HG02943 (cell line): ENCODE data around the gene CNTNAP2.

Experiments
- ATAC-seq: cut with Tn5 transposase; IDR thresholded peaks from one replicate; pipeline ENCODE4 v1.9.1; 2021; ENCODE audit warnings: mild to moderate bottlenecking, low read depth, moderate library complexity; ENCODE audit not compliant: unreplicated experiment

Gene CNTNAP2

DNA sequence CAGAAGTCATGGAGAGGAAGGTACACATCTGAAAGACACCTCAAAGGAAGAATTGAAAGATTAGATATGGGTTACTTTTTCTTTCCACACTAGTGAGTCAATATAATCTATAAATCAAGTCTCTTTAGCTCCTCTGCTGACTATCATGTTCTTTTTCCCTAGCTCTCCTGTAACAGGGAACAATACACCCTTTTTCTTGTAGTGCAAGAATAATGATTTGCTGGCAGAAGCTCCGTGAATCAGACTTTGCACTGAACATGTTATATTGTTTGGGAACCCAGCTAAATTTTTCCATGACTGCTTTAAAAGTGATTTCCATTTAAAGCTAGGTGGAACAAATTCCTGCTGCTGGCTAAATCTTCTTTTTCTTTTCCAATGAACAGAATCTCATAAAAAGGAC is 1717.4 kb downstream of the CNTNAP2 start:
- ATAC-seq, result no peak

DNA sequence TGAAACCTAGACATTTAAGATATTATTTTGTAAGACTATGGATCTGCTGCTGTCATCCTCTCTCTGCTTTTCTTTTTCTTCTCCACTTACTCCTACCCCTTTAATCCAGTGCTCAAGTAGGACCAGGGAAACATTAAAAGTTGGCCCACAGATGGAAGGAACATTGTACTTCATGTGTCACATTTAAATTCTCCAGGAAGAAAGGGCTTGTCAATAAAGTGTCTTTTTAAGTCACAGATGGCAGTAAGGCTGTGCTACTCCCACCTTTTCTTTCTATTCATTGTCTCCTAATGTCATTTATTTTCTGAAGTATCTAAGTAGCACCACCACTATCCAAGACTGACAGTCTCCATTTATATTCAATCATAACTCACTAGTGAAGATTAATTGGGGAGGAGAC is 1736.2 kb downstream of the CNTNAP2 start:
- no peak for ATAC-seq

DNA sequence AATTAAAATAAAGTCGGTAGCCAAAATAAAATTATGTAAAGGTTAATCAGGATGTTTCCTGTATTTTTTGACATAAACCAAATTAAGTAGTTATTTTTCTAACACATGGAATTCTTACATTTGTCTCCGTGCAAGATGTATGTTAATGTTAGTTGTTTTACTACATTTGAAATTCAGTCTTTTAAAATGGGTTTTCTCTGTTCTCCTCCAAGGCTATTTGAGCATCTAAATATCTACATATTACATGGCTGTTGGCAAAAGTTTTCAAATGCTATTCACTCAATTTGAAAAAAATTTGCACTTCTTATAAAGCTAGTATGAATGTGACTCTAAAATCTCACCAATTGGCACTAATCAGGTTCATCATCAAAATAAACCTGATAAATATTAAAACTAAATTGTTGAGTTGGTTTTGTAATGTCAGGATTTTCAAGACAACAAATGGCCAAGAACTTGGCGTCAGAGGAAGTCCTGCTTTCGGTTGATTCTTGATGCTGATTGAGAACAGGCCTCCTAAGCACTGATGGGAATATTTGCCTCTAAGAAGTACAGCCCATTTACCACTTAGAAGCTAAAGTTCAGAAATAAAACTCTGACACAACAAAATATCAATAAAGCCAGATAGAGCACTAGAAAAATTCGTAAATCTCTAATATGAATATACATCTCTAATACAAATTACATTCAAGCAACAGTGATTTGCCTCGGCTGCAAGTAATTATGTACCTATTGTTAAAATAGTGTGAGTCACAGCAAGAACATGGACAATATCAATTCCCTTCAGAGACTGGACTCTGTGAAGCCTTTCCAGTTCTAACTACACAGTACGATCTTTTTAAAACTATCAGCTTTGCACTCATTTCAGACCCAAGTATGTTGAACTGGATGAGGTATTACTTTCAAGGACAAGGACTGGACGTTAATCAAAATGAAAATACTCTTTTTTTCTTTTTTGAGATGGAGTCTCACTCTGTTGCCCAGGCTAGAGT is 1740.8 kb downstream of the CNTNAP2 start:
- no peak for ATAC-seq

DNA sequence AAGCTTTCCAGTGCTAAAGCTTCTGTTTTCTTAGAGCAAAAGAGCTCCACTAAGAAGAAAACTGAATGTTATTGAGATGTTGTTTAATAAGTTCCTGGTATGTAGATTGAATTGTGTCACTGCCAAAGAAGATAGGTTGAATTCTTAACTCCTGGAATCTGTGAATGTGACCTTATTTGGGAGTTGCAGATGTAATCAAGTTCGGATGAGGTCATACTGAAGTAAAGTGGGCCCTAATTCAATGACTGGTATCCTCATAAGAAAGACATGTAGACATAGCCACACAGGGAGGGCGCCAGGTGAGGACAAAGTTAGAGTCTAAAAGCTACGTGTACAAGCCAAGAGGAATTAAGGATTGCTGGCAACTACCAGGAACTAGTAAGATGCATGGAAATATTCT is 1741.8 kb downstream of the CNTNAP2 start:
- no peak for ATAC-seq

DNA sequence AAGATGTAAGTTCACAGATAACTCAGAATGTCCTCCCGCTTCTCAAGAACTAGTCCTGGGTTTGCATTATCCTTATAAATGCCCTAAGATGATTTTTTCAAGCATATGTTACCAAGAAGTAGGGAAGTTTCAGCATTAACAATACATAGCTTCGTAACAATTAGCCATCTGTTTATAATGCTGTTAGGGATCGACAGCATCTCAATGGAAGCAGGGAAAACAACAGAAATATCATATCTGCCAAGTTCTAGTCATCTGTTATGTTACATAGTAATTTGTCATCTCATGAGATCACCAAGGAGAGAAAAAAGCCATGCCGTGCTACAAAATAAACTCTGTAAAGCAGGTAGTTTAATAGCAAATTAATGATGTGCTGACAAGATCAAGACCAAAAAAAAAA is 1742.4 kb downstream of the CNTNAP2 start:
- ATAC-seq, result no peak

DNA sequence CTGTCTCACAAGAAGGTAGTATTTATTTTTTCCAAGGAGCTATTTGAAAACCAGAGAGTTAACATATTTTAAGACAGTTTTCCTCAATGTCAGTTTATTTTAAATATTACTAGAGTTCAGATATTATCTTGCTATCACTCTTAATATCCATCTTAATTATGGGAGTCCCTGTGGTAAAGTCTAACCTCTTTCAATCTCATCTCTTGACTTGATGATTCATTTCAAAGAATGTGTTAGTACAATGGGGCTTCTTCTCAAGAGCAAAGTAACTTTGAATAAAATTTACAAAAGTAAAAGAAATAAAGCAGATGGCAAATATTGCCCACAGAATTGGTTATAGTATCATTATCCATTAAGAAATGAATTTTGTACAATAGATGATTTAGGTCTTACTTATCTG is 1742.9 kb downstream of the CNTNAP2 start:
- ATAC-seq, result no peak

DNA sequence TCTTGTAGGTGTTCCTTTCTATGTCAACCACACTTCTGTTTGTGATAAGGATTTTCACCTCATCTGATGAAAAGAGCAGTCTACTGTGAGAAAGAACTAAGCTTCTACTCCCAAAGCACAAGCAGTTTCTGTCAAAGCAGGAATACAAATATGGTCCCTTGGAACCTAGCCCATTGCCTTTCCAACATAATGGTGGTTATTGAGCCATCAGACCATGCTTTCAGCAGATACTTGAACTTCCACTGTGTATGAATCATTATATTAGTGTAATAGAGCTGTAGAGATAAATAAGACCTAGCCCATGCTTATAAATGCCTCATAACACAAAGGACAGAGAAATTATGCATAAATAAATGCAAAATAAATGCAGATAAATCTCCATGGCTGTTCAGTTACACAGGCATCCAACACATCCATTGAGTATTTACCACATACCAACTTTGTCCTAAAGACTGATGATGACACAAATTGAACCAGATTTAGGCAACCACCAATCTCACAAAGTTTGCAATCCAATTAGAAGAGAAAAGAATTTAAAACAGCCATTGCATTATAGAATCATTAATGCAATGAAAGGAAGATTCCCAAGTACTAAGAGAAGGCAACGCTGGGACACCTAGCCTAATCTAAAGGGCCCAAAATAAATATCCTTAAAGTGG is 1744.6 kb downstream of the CNTNAP2 start:
- no peak for ATAC-seq

DNA sequence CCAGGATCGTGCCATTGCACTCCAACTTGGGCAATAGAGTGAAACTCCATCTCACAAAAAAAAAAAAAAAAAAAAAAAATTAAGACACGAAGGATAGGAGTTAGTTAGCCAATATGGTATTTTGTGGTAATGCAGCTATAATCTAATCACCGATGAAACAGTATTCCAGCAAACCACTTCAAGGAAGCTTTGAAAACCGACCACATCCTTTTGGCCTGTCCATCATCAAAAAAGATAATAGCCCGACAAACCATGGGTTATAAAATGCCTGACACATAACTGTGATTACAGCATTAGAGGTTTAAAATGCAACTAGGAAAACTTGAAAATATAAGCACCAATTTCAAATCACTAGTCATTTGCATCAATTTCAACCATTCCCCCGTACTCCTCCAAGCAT is 1745.3 kb downstream of the CNTNAP2 start:
- ATAC-seq, result no peak

DNA sequence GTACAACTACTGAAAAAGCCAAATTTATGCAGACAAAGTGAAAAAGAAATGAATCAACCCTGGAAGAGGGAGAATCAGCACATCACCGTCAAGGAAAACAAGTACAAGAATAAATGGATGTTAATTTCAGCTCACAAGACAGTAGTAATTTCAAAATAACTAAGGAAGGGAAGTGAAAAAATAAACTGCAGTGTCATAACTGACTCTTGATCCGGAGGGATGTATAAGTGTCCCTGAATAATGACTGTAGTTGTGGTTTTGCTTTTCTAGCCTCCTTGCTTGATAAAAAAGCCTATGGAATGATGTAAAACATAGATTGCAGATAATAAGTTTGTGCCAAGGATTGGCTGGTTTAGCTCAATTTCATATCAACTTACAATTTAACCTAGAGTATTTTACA is 1752.9 kb downstream of the CNTNAP2 start:
- ATAC-seq, result no peak

DNA sequence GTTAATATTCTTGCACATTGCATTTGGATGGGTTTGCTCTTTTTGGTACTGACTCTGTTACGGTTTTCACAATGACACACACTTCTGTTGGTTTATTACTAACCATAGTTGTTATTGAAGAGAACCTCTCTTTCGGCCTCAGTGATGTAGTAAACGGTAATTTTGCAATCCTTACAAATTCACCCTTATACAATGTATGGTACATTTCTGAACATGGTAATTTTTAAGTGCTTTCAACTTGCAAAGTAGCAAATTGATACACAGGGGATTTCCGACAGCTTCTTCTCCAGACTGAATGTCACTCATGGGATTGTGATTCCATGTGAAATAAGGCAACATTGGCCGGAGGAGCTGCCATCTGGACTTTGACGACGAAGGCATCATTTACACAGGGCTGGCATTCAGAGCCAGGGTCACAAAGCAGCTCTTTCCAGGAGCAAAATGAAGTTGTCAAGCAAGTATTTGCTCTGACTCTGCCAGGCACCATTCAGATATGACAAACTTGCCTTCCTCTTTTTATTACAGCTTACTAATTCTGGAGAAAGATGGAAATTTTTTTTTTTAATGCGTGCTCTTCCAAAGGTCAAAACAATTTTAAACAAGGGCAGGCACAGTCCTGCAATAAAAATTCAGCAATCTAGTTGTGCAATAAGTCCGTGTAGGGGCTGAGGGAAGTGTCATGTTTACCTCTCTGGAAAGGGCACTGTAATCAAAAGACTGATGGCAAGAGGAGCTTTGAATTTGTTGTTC is 1762.5 kb downstream of the CNTNAP2 start:
- no peak for ATAC-seq

DNA sequence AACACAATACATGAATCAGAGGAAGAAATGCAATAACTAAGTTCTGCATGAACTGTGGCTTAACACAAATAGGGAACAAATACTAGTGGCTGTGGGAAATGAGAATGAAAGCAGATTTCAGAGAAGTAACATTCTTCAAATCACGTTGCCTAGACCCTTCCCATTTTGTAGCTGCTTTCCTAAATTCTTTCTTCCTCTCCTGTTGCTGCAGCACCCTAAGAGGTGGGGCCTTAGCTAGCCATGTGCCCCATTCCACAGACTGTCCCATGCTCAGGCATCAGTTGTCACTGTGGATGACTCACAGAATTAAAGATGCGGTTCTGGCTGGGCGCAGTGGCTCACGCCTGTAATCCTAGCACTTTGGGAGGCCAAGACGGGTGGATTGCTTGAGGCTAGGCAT is 1769.3 kb downstream of the CNTNAP2 start:
- no peak for ATAC-seq

DNA sequence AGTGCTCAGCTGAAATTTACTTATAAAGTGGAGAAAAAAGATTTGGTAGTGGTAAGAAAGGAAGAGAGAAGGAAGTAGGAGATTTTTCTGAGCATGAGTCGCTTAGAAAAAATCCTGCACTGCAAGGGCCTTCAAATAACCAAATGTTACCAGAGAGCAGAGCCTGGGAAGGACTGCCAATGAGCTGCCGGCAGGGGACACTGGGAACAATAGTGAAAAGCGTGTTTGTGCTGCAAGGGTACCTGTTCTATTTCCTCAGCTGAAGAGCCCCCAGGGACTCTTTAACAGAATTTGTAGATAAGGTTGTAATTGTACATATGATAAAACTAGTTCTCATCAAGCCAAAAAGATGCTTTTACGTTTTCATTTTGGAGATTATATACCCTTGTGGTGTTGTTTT is 1777.7 kb downstream of the CNTNAP2 start:
- ATAC-seq, result no peak

DNA sequence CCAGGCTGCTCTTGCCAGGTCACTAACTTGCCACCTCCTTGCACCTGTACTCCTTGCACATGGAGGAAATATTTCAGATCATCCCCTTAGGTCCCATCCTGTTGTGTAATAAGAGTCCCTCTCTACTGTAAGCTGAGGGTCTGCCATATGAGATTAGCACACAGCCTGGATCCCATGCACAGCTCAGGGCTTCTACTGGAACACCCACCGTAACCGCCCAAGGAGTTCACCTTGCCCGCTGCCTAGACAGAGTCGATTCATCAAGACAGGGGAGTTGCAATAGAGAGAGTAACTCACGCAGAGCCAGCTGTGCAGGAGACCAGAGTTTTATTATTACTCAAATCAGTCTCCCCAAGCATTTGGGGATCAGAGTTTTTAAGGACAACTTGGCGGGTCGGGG is 1779.5 kb downstream of the CNTNAP2 start:
- no peak for ATAC-seq

DNA sequence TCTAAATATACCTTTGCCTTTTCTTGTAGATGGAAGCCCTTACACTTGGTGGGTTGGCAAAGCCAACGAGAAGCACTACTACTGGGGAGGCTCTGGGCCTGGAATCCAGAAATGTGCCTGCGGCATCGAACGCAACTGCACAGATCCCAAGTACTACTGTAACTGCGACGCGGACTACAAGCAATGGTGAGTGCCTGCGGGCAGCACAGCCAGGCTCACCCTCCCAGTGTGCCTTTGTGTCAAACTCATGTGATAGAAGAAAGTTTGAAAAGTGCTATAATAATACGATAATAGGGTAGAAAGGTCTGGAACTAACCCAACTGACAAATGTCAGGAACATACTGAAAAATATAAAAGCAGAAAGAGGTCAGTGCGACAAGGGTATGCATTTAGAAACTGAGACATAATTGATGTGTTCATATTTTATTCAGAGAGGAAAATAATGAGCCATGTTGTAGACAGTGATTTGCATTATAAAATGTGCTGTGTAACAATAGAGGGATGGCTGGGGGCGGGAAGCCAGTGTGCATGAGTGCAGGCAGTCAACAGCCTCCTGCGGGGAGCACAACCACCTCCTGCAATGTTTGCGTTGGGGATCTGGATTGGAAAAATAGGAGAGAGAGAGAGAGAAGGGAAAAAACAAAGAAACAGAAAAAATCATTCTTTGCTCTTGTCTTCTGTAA is 1787.1 kb downstream of the CNTNAP2 start:
- no peak for ATAC-seq

DNA sequence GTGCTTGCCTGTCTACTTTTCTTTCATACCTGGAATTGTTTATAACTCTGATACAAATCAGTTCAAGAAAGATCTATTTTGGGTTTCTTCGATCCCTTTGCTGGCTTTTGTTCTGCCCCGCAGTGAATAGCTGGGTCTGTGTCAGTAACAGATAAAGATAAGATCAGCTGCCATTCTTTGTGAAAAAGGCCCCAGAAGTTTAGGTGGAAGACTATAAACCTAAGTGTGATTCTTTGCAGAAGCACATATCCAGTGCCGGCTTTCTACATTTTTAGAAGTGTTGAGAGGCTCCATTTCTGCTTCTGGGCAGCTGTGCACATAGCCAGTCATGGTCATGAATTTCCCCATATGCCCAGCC is 1787.6 kb downstream of the CNTNAP2 start:
- no peak for ATAC-seq

DNA sequence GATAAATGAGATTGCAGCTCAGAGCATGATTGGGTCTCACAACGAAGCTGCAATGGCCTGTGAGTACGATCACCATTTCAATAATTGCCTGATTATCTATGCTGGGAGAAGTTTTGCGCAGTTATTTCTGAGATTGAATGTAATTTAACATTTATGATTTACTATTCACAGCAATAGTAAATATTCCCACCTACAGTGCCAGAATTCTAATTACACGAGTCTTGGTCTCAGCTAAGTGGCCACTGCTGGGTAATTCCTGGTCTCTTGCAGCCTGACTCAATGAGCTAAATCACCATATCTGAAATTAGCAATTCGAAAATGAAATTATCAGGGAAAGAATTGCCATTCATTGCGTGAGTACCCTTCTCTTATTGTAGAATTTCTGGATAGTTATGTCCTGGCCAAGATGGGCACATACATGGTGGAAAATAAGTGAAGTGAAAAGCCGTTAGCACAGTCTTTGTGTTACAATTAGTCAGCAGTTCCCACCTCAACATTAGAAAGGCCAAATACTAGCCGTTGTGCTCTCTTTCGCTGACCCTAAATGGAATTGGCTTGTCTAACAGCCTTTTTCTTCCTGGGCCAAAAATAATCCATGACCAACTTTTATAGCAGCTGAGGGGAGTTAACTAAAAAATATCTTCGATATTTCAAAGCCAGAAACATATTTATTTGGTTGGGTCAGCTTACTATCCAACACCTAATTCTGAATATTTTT is 1793.0 kb downstream of the CNTNAP2 start:
- no peak for ATAC-seq

DNA sequence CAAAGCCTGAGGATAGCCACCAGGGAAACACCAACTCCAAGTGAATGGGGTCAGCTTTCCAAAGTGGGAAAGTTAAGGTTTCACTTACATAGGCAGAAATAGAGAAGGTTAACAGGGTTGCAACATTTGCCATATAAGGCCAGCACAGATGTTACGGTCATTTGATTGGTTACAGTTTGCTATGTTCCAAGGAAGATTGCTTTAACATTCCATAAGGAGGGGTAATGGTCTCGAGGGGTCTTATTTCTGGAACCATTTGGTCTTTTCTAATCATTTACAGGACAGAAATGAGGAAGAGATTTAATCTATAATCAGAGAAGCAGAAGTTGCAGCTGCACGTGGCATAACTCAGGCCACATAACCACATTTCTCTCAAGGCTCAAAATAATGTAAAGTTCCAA is 1794.6 kb downstream of the CNTNAP2 start:
- no peak for ATAC-seq

DNA sequence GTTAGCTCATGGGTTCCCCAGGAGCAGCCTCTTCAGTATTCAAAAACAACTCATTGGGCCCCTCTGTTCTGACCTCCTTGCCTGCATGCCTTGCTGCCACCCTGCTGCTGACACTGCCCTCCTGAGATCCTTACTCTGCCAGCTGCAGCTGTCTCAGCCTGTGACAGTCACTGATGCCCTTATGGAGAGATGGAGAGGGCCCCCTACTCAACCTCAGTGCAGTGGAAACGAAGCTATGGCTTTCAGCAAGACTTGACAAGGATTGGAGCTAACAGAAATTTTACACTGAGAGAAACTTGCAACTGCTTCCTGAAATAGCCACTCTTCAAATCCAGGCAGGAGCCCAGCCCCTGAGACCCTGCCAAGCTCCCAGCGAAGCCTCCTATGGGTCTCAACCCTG is 1795.7 kb downstream of the CNTNAP2 start:
- no peak for ATAC-seq

DNA sequence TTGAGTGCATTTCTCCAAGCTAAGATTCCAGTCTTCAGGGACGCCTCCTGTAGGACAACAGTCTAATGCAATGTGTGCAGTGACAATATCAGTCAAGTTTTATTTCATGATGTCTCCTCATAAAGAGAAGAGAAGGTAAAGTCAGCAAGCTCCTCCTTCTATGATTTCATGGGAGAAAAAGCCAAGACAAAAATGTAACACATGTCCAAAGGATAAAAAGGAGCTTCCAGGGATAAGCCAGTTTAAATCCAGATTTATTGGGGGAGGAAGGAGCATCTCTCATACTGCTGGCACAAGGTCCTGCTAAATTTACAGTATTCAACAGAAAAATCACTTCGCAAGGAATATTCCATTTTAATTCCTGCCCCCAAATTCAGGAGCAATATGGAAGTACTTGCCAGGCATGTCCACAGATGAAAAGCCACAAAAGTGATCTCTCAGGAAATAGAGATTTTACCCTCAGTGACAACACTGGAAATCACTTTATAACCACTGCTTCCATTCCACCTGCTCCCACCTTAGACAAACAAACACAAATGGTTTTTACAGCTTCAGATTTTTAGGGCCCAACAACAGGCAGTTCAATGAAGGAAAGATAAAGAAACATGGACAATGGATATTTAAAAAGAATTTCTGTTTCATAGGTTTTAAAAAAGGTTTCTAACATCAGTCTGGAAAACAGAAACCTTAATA is 1796.5 kb downstream of the CNTNAP2 start:
- ATAC-seq, result no peak

DNA sequence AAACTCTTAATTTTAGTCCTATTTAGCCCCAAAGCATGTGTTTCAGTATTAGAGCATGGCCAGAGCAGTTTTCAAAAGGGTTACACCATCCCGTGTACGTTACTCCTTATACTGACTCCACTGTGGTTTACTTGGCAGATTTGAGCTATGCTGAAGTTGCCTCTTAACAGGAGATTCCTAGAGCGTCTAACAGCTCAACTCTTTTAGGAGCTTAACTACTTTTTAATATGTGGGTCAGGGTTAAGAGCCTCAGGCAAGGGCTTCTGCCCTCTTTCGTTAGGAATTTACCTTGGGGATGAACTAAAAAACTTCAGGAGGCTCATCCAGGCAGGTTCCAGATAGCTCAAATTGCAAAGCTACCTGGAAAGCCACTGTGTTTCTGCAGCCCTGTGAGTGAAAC is 1799.2 kb downstream of the CNTNAP2 start:
- ATAC-seq, result no peak
